KMS-11 (cell line): ENCODE data around the gene DAP.

Experiments
- H2AFZ ChIP-seq: fragments of 200-600 bp; sonication (generic); 2 replicates; pipeline ENCODE4 v1.6.1; 2016; ENCODE audit warnings: antibody characterized with exemption, mixed run types, low read depth
- H3K27ac ChIP-seq: fragments of 200-600 bp; sonication (generic); 2 replicates; pipeline ENCODE4 v1.6.1; 2016; ENCODE audit warnings: mild to moderate bottlenecking, mixed run types
- H3K27me3 ChIP-seq: fragments of 200-600 bp; sonication (generic); 2 replicates; pipeline ENCODE4 v1.6.1; 2017; ENCODE audit warnings: mild to moderate bottlenecking, low read depth, mixed run types, moderate library complexity; ENCODE audit not compliant: insufficient read depth
- H3K36me3 ChIP-seq: fragments of 200-600 bp; sonication (generic); 2 replicates; pipeline ENCODE4 v1.6.1; 2017; ENCODE audit warnings: mild to moderate bottlenecking, mixed run types; ENCODE audit not compliant: insufficient read depth
- H3K4me1 ChIP-seq: fragments of 200-600 bp; sonication (generic); 2 replicates; pipeline ENCODE4 v1.6.1; 2016; ENCODE audit warnings: mild to moderate bottlenecking, low read depth, mixed run types; ENCODE audit not compliant: poor library complexity, severe bottlenecking
- H3K4me2 ChIP-seq: fragments of 200-600 bp; sonication (generic); 2 replicates; pipeline ENCODE4 v1.7.0; 2016; ENCODE audit warnings: mild to moderate bottlenecking, mixed run types
- H3K4me3 ChIP-seq: fragments of 200-600 bp; sonication (generic); IDR thresholded peaks from 2 replicates; pipeline ENCODE4 v1.6.1; 2017; ENCODE audit warnings: low read depth, low read length, mixed read lengths; ENCODE audit not compliant: insufficient read depth
- H3K79me2 ChIP-seq: fragments of 200-600 bp; sonication (generic); 2 replicates; pipeline ENCODE4 v1.6.1; 2016; ENCODE audit warnings: low read depth, mixed run types; ENCODE audit not compliant: insufficient read depth
- H3K9ac ChIP-seq: fragments of 200-600 bp; sonication (generic); 2 replicates; pipeline ENCODE4 v1.6.1; 2016; ENCODE audit warnings: mild to moderate bottlenecking, mixed run types
- H4K20me1 ChIP-seq: fragments of 200-600 bp; sonication (generic); 2 replicates; pipeline ENCODE4 v1.6.1; 2016; ENCODE audit warnings: mild to moderate bottlenecking, mixed run types; ENCODE audit not compliant: insufficient read depth
- CTCF ChIP-seq: fragments of 200-600 bp; sonication (generic); conservative IDR thresholded peaks from 2 replicates; pipeline ENCODE4 v1.6.1; 2017; ENCODE audit warnings: low read depth, mild to moderate bottlenecking, antibody characterized with exemption, low read length, moderate library complexity, mixed read lengths

The DAP gene

GRCh38 chr5:10729320-10730042 is 31.6 kb downstream of the DAP start:
- Histone ChIP-seq H2AFZ (no peak overlapping the region), H3K36me3 (no peaks in the 10 kb centered on the region; the same call in 1 of the 2 replicates), H3K9ac (no peak overlapping the region), H3K27ac (no peak overlapping the region), H3K4me1 (no peaks in the 10 kb centered on the region), H3K4me2 (no peak overlapping the region), H3K4me3 (no peak overlapping the region), H3K79me2 (no peaks in the 10 kb centered on the region), H3K27me3 (no peaks in the 10 kb centered on the region), H4K20me1 (no peaks in the 10 kb centered on the region)
- TF ChIP-seq CTCF, result no peak

GRCh38 chr5:10728679-10729078 is 32.4 kb downstream of the DAP start:
- TF ChIP-seq CTCF, result no peak
- Histone ChIP-seq H3K27me3 (no peaks in the 10 kb centered on the region), H3K27ac (no peak overlapping the region), H3K9ac (no peak overlapping the region), H4K20me1 (no peaks in the 10 kb centered on the region), H3K4me3 (no peak overlapping the region), H3K4me2 (no peak overlapping the region), H3K4me1 (no peaks in the 10 kb centered on the region), H2AFZ (no peak overlapping the region), H3K36me3 (no peaks in the 10 kb centered on the region; the same call in 1 of the 2 replicates), H3K79me2 (no peaks in the 10 kb centered on the region)

- H3K4me1 ChIP-seq, result no peaks in the 10 kb centered on the region
- H3K27ac ChIP-seq, result no peak overlapping the region
- no peaks in the 10 kb centered on the region for H3K79me2 ChIP-seq
- no peak overlapping the region for H3K9ac ChIP-seq
- no peak overlapping the region for H3K4me3 ChIP-seq
- no peaks in the 10 kb centered on the region for H4K20me1 ChIP-seq
- no peak overlapping the region for H3K4me2 ChIP-seq
- H3K27me3 ChIP-seq, result no peaks in the 10 kb centered on the region
- H3K36me3 ChIP-seq, result no peaks in the 10 kb centered on the region
- no peak for TF ChIP-seq CTCF
- H2AFZ ChIP-seq, result no peak overlapping the region
Observed at GRCh38 chr5:10727861-10728260, 33.2 kb downstream of the DAP start.

GRCh38 chr5:10726913-10727517 is 34.0 kb downstream of the DAP start:
- Histone ChIP-seq H3K27ac (no peak overlapping the region), H4K20me1 (no peaks in the 10 kb centered on the region), H3K79me2 (no peaks in the 10 kb centered on the region), H2AFZ (no peak overlapping the region), H3K36me3 (no peaks in the 10 kb centered on the region), H3K9ac (no peak overlapping the region), H3K4me1 (no peaks in the 10 kb centered on the region), H3K27me3 (no peaks in the 10 kb centered on the region), H3K4me2 (no peak overlapping the region), H3K4me3 (no peak overlapping the region)
- no peak for TF ChIP-seq CTCF
